ENCODE measurements around the gene WTIP. TPM values are rescaled to one million over a fixed set of nuclear protein-coding genes. Genes with fewer than 3 reads are reported as not detected.
"Not testable (repeated sequence)": the region's sequence is repeated elsewhere in the genome, so short reads cannot be mapped to it uniquely, and the experiment has no call there.

WTIP gene
- total RNA-seq, 1 experiment from 2014 or later, result 53.0 TPM

DNA sequence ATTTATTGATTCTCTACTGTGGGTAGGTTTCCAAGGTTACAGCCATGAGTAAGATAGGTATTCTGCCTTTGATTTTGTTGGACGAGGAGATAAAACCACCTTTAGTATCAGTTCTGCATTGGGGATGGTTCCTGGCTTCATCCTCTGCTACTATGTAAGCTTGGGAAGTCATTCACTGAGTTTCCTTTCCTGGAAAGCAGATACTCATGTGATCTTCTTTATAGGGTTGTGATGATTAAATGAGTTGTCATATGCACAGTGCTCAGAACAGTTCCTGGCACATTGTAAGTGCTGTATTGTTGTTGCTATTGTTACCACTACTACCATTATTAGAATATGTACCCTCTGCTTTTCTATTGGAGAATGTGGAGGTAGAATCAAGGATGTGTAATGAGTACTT, 13.1 kb upstream of the WTIP start:
- no peaks in the 10 kb centered on the region for H3K9me3 ChIP-seq (replicated peaks)
- no peak overlapping the region for H3K27ac ChIP-seq
- H3K4me3 ChIP-seq, result no peak overlapping the region
- no peak for DNase-seq (ENCODE audit: low read depth in 1 of 2, low spot score in 2 of 2)
- no peaks in the 10 kb centered on the region; the same call in 1 of the 2 replicates for H3K27me3 ChIP-seq (replicated peaks)
- peaks cover 95% of the 10 kb centered on the region for H3K36me3 ChIP-seq
- H3K4me1 ChIP-seq (replicated peaks), result no peaks in the 10 kb centered on the region

DNA sequence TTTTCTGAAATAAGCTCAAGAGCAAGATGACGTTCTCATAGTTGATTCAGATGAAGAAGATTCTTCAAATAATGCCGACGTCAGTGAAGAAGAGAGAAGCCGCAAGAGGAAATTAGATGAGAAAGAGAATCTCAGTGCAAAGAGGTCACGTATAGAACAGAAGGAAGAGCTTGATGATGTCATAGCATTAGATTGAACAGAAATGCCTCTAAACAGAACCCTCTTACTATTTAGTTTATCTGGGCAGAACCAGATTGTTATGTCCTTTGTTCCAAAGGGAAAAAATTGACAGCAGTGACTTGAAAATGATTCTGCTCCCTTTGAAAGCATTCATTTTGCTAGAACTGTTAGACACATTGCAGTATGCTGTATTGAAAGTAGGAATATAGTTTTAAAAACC, 12.5 kb upstream of the WTIP start:
- DNase-seq (ENCODE audit: low read depth in 1 of 2, low spot score in 2 of 2); H3K4me1 ChIP-seq (replicated peaks); H3K27ac ChIP-seq; H3K4me3 ChIP-seq; H3K9me3 ChIP-seq (replicated peaks); H3K27me3 ChIP-seq (replicated peaks): not testable (repeated sequence)
- peaks cover 95% of the 10 kb centered on the region for H3K36me3 ChIP-seq

- no peak overlapping the region for H3K27ac ChIP-seq
- H3K9me3 ChIP-seq (replicated peaks), result no peaks in the 10 kb centered on the region
- peaks cover 72% of the 10 kb centered on the region for H3K36me3 ChIP-seq
- H3K4me3 ChIP-seq, result no peak overlapping the region
- no peak for DNase-seq (ENCODE audit: low read depth in 1 of 2, low spot score in 2 of 2)
- peaks cover 25% of the 10 kb centered on the region for H3K4me1 ChIP-seq (replicated peaks)
- no peaks in the 10 kb centered on the region; the same call in 1 of the 2 replicates for H3K27me3 ChIP-seq (replicated peaks)
Measured at GRCh38 chr19:34471906-34472700, 9.5 kb upstream of the WTIP start.

DNA sequence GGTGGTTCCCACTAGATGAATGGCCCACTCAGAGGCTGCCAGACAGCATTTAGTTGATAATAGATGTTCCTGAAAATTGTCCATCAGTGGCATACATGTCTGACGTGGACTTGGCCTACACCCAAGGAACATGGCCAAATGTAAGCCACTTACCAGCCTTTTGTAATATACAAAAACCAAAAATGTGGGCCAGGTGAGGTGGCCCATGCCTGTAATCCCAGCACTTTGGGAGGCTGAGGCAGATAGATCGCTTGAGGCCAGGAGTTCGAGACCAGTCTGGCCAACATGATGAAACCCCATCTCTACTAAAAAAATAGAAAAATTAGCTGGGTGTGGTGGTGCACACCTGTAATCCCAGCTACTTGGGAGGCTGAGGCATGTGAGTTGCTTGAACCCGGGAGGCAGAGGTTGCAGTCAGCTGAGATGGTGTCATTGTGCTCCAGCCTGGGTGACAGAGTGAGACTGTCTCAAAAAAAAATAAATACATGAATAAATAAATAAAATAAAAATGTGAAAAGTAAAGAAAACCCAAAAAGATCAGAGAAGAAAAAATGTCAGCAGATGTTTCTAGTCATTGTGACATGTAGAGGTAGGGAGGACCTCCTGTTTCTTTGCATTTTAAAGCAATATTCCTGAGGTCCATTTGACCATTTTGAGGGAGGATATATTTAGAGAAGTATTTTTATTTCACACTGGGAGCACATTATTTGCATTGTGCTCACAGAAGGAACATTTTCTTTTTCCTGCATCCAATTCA, 7.1 kb upstream of the WTIP start:
- peaks cover 25% of the 10 kb centered on the region for H3K4me1 ChIP-seq (replicated peaks)
- H3K9me3 ChIP-seq (replicated peaks), result no peaks in the 10 kb centered on the region
- peak overlapping the region; percentile 16; the same call in 1 of the 2 replicates for H3K27ac ChIP-seq
- DNase-seq (ENCODE audit: low read depth in 1 of 2, low spot score in 2 of 2), result no peak
- no peaks in the 10 kb centered on the region for H3K27me3 ChIP-seq (replicated peaks)
- H3K4me3 ChIP-seq, result no peak overlapping the region
- H3K36me3 ChIP-seq, result peaks cover 52% of the 10 kb centered on the region

- H3K4me3 ChIP-seq, result no peak overlapping the region
- H3K4me1 ChIP-seq (replicated peaks), result peaks cover 25% of the 10 kb centered on the region
- H3K9me3 ChIP-seq (replicated peaks), result no peaks in the 10 kb centered on the region
- H3K27me3 ChIP-seq (replicated peaks), result no peaks in the 10 kb centered on the region
- DNase-seq (ENCODE audit: low read depth in 1 of 2, low spot score in 2 of 2), result peak in 1 of 2 experiments; percentile 62
- peaks cover 44% of the 10 kb centered on the region for H3K36me3 ChIP-seq
- peak overlapping the region; percentile 16; the same call in 1 of the 2 replicates for H3K27ac ChIP-seq
Measured at GRCh38 chr19:34475026-34475974, 6.3 kb upstream of the WTIP start.

DNA sequence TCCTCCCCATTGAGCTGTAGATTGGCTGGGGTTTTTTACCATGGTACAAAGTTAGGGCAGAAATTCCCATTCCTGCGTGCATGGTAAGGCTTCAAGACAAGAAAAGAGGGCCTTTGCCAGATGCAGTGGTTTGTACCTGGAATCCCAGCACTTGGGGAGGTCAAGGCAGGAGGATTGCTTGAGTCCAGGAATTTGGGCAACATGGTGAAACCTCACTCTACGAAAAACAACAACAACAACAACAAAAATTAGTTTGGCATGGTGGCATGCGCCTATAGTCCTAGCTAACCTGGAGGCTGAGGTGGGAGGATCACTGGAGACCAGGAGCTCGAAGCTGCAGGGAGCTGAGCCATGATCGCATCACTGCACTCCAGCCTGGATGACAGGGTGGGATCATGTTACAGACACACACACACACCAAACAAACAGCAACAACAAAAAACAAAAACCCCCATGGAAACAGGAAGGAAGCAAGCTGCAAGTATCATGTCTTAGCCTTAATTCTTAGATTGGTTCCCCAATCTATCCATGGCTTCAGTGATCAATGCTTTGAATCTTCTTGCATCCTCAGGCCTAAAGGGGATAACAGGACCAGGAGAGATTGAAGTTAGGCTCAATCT, 5.5 kb upstream of the WTIP start:
- no peak for DNase-seq (ENCODE audit: low read depth in 1 of 2, low spot score in 2 of 2)
- Histone ChIP-seq H3K4me3 (no peak overlapping the region), H3K9me3 (replicated peaks) (no peaks in the 10 kb centered on the region), H3K27me3 (replicated peaks) (no peaks in the 10 kb centered on the region), H3K36me3 (peaks cover 36% of the 10 kb centered on the region), H3K27ac (no peak overlapping the region), H3K4me1 (replicated peaks) (peaks cover 30% of the 10 kb centered on the region)

DNA sequence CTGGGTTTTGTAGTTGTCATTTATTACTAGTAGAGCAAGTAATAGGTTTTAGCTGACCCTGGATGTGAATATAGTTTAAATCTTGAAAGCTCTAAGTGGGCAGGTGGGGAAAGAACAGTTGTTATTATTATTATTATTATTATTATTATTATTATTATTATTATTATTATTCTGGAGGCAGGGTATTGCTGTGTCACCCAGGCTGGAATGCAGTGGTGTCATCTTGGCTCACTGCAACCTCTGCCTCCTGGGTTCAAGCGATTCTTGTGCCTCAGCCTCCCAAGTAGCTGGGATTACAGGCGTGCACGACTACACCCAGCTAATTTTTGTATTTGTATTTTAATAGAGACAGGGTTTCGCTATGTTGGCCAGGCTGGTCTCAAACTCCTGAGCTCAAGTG, 3.1 kb upstream of the WTIP start:
- not testable (repeated sequence) for H3K4me3 ChIP-seq; H3K27me3 ChIP-seq (replicated peaks); H3K9me3 ChIP-seq (replicated peaks); H3K27ac ChIP-seq; DNase-seq (ENCODE audit: low read depth in 1 of 2, low spot score in 2 of 2)
- H3K4me1 ChIP-seq (replicated peaks), result peaks cover 45% of the 10 kb centered on the region
- H3K36me3 ChIP-seq, result peaks cover 24% of the 10 kb centered on the region

GRCh38 chr19:34479396-34479795, 2.2 kb upstream of the WTIP start:
- H3K4me1 ChIP-seq (replicated peaks), result peaks cover 39% of the 10 kb centered on the region
- 0 out of 2 replicates have a peak, but pooled peaks cover 4% of the 10 kb centered on the region for H3K9me3 ChIP-seq (replicated peaks)
- peaks cover 17% of the 10 kb centered on the region for H3K36me3 ChIP-seq
- no peak overlapping the region for H3K27ac ChIP-seq
- no peak for DNase-seq (ENCODE audit: low read depth in 1 of 2, low spot score in 2 of 2)
- H3K4me3 ChIP-seq, result no peak overlapping the region
- H3K27me3 ChIP-seq (replicated peaks), result no peaks in the 10 kb centered on the region

DNA sequence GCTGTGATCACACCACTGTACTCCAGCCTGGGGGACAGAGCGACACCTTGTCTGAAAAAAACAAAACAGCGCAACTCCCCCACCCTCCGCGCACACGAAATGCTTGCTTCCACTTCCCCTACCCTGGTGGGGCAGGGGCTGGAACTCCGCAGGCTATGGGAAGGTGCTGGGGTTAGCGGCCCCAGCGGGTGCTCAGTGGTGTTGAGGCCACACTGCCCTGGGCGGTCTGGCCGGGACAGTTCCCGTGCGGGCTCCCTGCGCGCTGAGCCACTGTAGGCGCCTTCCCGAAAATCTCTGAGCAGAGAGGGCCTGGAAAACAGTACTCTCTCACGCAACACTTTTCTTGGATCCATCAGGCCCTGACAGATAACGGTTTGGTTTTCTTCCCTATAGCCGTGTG, 1.1 kb upstream of the WTIP start:
- H3K27me3 ChIP-seq (replicated peaks), result no peaks in the 10 kb centered on the region

GRCh38 chr19:34481861-34482379, 362 bp downstream of the WTIP start:
- H3K36me3 ChIP-seq, result peaks cover 16% of the 10 kb centered on the region
- peaks cover 21% of the 10 kb centered on the region for H3K4me1 ChIP-seq (replicated peaks)
- no peaks in the 10 kb centered on the region for H3K27me3 ChIP-seq (replicated peaks)
- DNase-seq (ENCODE audit: low read depth in 1 of 2, low spot score in 2 of 2), result no peak
- H3K27ac ChIP-seq, result peak overlapping the region; percentile 40
- H3K9me3 ChIP-seq (replicated peaks), result 0 out of 2 replicates have a peak, but pooled peaks cover 4% of the 10 kb centered on the region
- peak overlapping the region; percentile 99 for H3K4me3 ChIP-seq

More for the DNA sequence above, 1.1 kb upstream of the WTIP start:
- H3K36me3 ChIP-seq, result peaks cover 17% of the 10 kb centered on the region
- H3K4me1 ChIP-seq (replicated peaks), result peaks cover 28% of the 10 kb centered on the region
- H3K9me3 ChIP-seq (replicated peaks), result 0 out of 2 replicates have a peak, but pooled peaks cover 4% of the 10 kb centered on the region
- DNase-seq (ENCODE audit: low read depth in 1 of 2, low spot score in 2 of 2), result no peak
- H3K27ac ChIP-seq, result no peak overlapping the region
- no peak overlapping the region for H3K4me3 ChIP-seq

GRCh38 chr19:34482380-34483250, 1.1 kb downstream of the WTIP start:
- H3K4me3 ChIP-seq, result peak overlapping the region; percentile 99
- 0 out of 2 replicates have a peak, but pooled peaks cover 4% of the 10 kb centered on the region for H3K9me3 ChIP-seq (replicated peaks)
- DNase-seq (ENCODE audit: low read depth in 1 of 2, low spot score in 2 of 2), result peak in 1 of 2 experiments; percentile 27
- H3K4me1 ChIP-seq (replicated peaks), result peaks cover 21% of the 10 kb centered on the region
- peak overlapping the region; percentile 40; the same call in 1 of the 2 replicates for H3K27ac ChIP-seq
- no peaks in the 10 kb centered on the region for H3K27me3 ChIP-seq (replicated peaks)
- H3K36me3 ChIP-seq, result peaks cover 20% of the 10 kb centered on the region

GRCh38 chr19:34484328-34484727, 2.8 kb downstream of the WTIP start:
- no peak overlapping the region for H3K27ac ChIP-seq
- H3K4me3 ChIP-seq, result no peak overlapping the region
- H3K36me3 ChIP-seq, result peaks cover 26% of the 10 kb centered on the region
- 0 out of 2 replicates have a peak, but pooled peaks cover 4% of the 10 kb centered on the region for H3K9me3 ChIP-seq (replicated peaks)
- peaks cover 21% of the 10 kb centered on the region for H3K4me1 ChIP-seq (replicated peaks)
- H3K27me3 ChIP-seq (replicated peaks), result no peaks in the 10 kb centered on the region
- DNase-seq (ENCODE audit: low read depth in 1 of 2, low spot score in 2 of 2), result no peak

All from SJSA1 (cell line).